Fibroblast of lung (primary cell): ENCODE measurements around the gene PRR16. TPM values are rescaled to one million over a fixed set of nuclear protein-coding genes. Genes with fewer than 3 reads are reported as not detected.

Experiments
- DNase-seq, 2 donors: peaks; one replicate each; pipeline versions ENCODE4 v3.0.0 to v3.0.0-alpha.2; 2010; ENCODE audit warnings: low read depth in 2 of 2
- H2AFZ ChIP-seq: 2 replicates; pipeline ENCODE4 v1.5.1; 2012; ENCODE audit warnings: low read length, control low read depth, inconsistent platforms
- H3K27ac ChIP-seq: 2 replicates; pipeline ENCODE4 v1.5.1; 2011; ENCODE audit warnings: low read length, control low read depth; ENCODE audit not compliant: insufficient read depth
- H3K27me3 ChIP-seq: 2 replicates; pipeline ENCODE4 v1.5.1; 2011; ENCODE audit warnings: mild to moderate bottlenecking, low read length; ENCODE audit not compliant: control insufficient read depth, insufficient read depth
- H3K36me3 ChIP-seq: 2 replicates; pipeline ENCODE4 v1.5.1; 2011; ENCODE audit warnings: low read length; ENCODE audit not compliant: control insufficient read depth, insufficient read depth
- H3K4me1 ChIP-seq: 2 replicates; pipeline ENCODE4 v1.5.1; 2011; ENCODE audit warnings: low read length; ENCODE audit not compliant: control insufficient read depth, insufficient read depth; ENCODE audit errors: extremely low read depth
- H3K4me2 ChIP-seq: 2 replicates; pipeline ENCODE4 v1.5.1; 2011; ENCODE audit warnings: low read length, control low read depth; ENCODE audit not compliant: insufficient read depth; ENCODE audit errors: extremely low read depth
- H3K4me3 ChIP-seq, 4 experiments: fragments of 200-600 bp in 1 of 4; sonication (generic) in 1 of 4; replicated peaks in 1 of 4; 2 replicates each; pipeline ENCODE4 v1.5.1; 2011 to 2016; ENCODE audit warnings: low read length in 4 of 4, low read depth in 3 of 4, mild to moderate bottlenecking in 3 of 4, control low read depth in 2 of 4, inconsistent platforms in 1 of 4, mixed read lengths in 1 of 4; ENCODE audit not compliant: insufficient read depth in 1 of 4; ENCODE audit errors: control extremely low read depth in 1 of 4
- H3K79me2 ChIP-seq: 2 replicates; pipeline ENCODE4 v1.5.1; 2012; ENCODE audit warnings: mild to moderate bottlenecking, low read length, inconsistent platforms; ENCODE audit not compliant: control insufficient read depth, insufficient read depth
- H3K9ac ChIP-seq: 2 replicates; pipeline ENCODE4 v1.5.1; 2011; ENCODE audit warnings: mild to moderate bottlenecking, low read length, control low read depth; ENCODE audit not compliant: insufficient read depth
- H3K9me3 ChIP-seq: 2 replicates; pipeline ENCODE4 v1.5.1; 2012; ENCODE audit warnings: low read depth, low read length; ENCODE audit not compliant: control insufficient read depth, insufficient read depth
- H4K20me1 ChIP-seq: 2 replicates; pipeline ENCODE4 v1.5.1; 2011; ENCODE audit warnings: low read length; ENCODE audit not compliant: control insufficient read depth, insufficient read depth; ENCODE audit errors: extremely low read depth
- EZH2 ChIP-seq: IDR thresholded peaks from 2 replicates; pipeline ENCODE4 v1.5.1; 2012; ENCODE audit warnings: low read length, control low read depth, mild to moderate bottlenecking; ENCODE audit errors: missing control alignments
- polyA plus RNA-seq, 2 donors: library from polyadenylated mRNA; depleted of rRNA in 1 of 2; stranded (reverse) in 1 of 2; unstranded in 1 of 2; fragments of >200 nt; gene quantifications; 2 replicates each; pipeline ENCODE4 v1.2.1, GENCODE V29; 2011 to 2012; ENCODE audit warnings: missing spikeins in 1 of 2
- total RNA-seq: library from RNA; depleted of rRNA; stranded (reverse); fragments of >200 nt; gene quantifications from 2 replicates; pipeline ENCODE4 v1.2.1, GENCODE V29; 2014
- TF ChIP-seq, protein P1 (sequence below), 2 donors: IDR thresholded peaks in 1 of 2; conservative IDR thresholded peaks in 1 of 2; 1 replicate in 1 of 2; 2 replicates in 1 of 2; pipeline ENCODE4 v1.5.1; 2011 to 2012; ENCODE audit warnings: low read length in 2 of 2, control low read depth in 1 of 2, inconsistent platforms in 1 of 2, low read depth in 1 of 2, mild to moderate bottlenecking in 1 of 2

Gene PRR16
- total and polyA plus RNA-seq, 2 donors (not counting 1 experiment from before 2014, with no cell fraction given), result 7.3 to 44.6 TPM

GRCh38 chr5:120545951-120546350 is 81.9 kb downstream of the PRR16 start:
- Histone ChIP-seq H3K9ac (no peak overlapping the region), H3K27ac (no peak overlapping the region), H3K36me3 (no peaks in the 10 kb centered on the region), H3K79me2 (peaks cover 4% of the 10 kb centered on the region), H3K27me3 (no peaks in the 10 kb centered on the region), H4K20me1 (no peaks in the 10 kb centered on the region), H3K4me2 (no peak overlapping the region), H3K4me1 (peaks cover 5% of the 10 kb centered on the region), H2AFZ (no peak overlapping the region), H3K9me3 (no peaks in the 10 kb centered on the region), H3K4me3 (no peak overlapping the region)
- no peak for TF ChIP-seq EZH2
- TF ChIP-seq, protein P1, sequence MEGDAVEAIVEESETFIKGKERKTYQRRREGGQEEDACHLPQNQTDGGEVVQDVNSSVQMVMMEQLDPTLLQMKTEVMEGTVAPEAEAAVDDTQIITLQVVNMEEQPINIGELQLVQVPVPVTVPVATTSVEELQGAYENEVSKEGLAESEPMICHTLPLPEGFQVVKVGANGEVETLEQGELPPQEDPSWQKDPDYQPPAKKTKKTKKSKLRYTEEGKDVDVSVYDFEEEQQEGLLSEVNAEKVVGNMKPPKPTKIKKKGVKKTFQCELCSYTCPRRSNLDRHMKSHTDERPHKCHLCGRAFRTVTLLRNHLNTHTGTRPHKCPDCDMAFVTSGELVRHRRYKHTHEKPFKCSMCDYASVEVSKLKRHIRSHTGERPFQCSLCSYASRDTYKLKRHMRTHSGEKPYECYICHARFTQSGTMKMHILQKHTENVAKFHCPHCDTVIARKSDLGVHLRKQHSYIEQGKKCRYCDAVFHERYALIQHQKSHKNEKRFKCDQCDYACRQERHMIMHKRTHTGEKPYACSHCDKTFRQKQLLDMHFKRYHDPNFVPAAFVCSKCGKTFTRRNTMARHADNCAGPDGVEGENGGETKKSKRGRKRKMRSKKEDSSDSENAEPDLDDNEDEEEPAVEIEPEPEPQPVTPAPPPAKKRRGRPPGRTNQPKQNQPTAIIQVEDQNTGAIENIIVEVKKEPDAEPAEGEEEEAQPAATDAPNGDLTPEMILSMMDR (conservative IDR thresholded peaks at IDR 0.05 in 1 of 2, IDR thresholded peaks at IDR 0.05 in 1 of 2; ENCODE audit: low read depth in 1 of 2, low read length in 2 of 2), result no peak
- DNase-seq, result peak in 1 of 2 donors; percentile 63

- Histone ChIP-seq H3K4me1 (peaks cover 5% of the 10 kb centered on the region), H4K20me1 (no peaks in the 10 kb centered on the region), H3K4me3 (no peak overlapping the region), H3K36me3 (no peaks in the 10 kb centered on the region), H3K9ac (no peak overlapping the region), H3K27ac (no peak overlapping the region), H3K79me2 (peaks cover 4% of the 10 kb centered on the region), H3K9me3 (no peaks in the 10 kb centered on the region), H3K27me3 (no peaks in the 10 kb centered on the region), H2AFZ (no peak overlapping the region), H3K4me2 (no peak overlapping the region)
- no peak for DNase-seq
- TF ChIP-seq EZH2, result no peak
- TF ChIP-seq, protein P1 (conservative IDR thresholded peaks at IDR 0.05 in 1 of 2, IDR thresholded peaks at IDR 0.05 in 1 of 2; ENCODE audit: low read depth in 1 of 2, low read length in 2 of 2), result no peak
Measured at GRCh38 chr5:120546922-120547321, 82.8 kb downstream of the PRR16 start.

- peak in 1 of 2 donors; percentile 61 for DNase-seq
- peaks cover 2% of the 10 kb centered on the region for H3K79me2 ChIP-seq
- no peak overlapping the region for H3K27ac ChIP-seq
- no peaks in the 10 kb centered on the region for H4K20me1 ChIP-seq
- H3K27me3 ChIP-seq, result no peaks in the 10 kb centered on the region
- no peak for TF ChIP-seq EZH2
- TF ChIP-seq, protein P1 (conservative IDR thresholded peaks at IDR 0.05 in 1 of 2, IDR thresholded peaks at IDR 0.05 in 1 of 2; ENCODE audit: low read depth in 1 of 2, low read length in 2 of 2), result no peak
- H3K36me3 ChIP-seq, result no peaks in the 10 kb centered on the region
- no peak overlapping the region for H3K4me2 ChIP-seq
- H3K4me1 ChIP-seq, result peaks cover 3% of the 10 kb centered on the region
- H3K9me3 ChIP-seq, result no peaks in the 10 kb centered on the region
- no peak overlapping the region for H3K4me3 ChIP-seq
- H2AFZ ChIP-seq, result no peak overlapping the region
- H3K9ac ChIP-seq, result no peak overlapping the region
Measured at GRCh38 chr5:120550358-120550757, 86.3 kb downstream of the PRR16 start.
